ENCODE measurements around the gene UROD.

GRCh38 chr1:45015683-45016082, 3.6 kb downstream of the UROD start:
- TF ChIP-seq CTCF (IDR thresholded peaks at IDR 0.05) = no peak
- TF ChIP-seq POLR2A (IDR thresholded peaks at IDR 0.05) = no peak
- TF ChIP-seq POLR2AphosphoS5 (IDR thresholded peaks at IDR 0.05) = no peak
- no peak for TF ChIP-seq EP300 (IDR thresholded peaks at IDR 0.05)
